ENCODE data around the gene SREBF1.

The SREBF1 gene

DNA sequence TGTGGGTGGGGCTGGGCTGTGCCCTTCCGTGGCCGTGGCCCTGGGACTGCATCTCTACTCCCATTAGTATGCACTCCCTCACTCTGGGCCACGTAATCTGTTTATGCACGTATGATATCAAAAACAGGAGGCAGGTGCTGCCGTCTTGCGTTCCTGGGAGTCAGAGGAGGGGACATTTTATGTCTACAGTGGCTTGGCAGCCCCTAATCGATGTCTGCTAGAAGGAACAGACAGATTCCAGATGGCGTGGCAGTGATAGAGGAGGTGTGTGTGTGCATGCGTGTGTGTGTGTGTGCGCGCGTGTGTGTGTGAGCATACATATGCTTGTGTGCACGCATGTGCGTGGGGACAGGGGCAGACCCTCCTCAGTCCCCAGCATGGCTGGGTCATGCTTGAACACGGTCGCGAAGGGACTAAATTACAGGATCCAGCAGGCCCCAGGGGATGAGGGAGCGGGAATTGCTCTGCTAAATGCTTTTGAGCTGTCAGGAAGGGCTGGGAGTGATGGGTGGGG is 44.7 kb downstream of the SREBF1 start:
- DNase-seq = peak; percentile 75

DNA sequence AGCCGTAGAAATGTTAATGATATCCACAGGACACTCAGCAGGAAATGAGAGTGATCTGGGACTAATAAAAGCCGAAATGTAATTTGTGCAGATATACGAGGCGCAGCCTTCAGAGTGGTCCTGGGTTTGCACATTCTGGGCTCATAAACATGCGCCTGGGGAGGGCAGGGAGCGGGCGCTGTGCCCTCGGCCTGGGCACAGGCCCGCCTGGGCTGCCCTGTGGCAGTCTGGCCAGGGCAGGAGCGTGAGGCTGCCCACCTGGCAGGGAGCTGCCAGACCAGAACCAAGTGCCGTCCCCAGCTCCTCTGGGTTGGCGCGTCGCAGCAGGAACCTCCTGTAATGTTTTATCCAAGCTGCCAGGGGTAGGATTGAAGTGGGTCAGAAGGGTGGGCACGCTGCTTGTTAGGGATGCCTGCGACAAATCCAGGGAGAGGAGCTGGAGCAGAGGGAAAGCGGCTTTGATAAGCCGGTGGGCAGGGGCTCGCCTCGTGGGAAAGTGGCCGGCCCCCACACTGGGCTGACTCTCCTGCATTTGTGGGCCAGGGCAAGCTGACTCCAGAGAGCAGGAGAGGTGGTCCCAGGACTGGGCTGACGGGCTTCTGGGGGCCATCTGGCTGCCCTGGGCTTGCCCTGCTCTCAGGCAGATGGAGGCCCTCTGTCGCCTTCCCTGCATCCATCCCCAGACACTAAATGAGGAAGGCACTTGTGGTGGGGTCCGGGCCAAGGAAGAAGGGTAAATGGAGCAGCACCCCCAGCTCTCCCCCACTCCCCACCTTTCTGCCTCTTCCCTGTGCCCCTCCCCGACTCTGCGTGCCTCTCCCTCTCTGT is 45.9 kb downstream of the SREBF1 start:
- peak; percentile 59 for DNase-seq

DNA sequence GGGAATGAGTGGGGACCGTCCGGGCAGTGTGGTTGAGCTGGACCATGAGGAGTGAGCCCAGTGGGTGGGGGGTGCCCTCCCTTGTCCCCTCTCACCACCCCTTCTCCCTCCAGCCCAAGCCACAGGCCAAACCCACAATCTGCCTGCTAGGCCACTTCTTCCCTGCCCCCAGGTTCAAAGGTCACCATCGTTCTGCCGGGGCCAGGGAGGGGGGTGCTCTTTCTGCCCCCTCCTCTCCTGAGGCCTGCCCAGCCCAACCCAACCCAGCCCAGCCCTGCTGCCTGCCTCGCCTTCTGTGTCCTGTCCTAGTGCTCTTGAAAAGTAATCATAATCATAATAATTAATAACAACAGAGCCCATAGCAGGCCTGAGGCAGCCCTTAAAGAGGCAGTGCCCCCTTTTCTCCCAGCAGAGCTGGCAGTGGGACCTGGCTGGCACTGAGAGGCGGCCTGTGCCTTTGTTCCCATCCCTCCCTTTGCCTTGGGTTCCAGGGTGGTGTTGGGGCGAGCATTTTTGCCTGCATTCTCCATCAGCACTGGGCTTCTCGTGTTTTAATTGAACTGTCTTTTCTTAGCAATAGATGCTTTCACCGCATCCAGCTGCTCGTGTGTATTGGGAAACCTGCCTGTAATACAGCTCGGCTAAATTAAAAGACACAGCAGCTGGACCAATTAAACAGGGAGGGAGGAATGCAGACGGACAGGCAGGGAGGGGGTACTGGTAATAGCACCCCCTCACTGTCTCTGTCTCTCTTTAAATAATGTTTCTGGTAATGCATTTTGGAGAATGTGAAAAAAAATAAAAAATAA is 46.8 kb downstream of the SREBF1 start:
- peak; percentile 43 for DNase-seq

DNA sequence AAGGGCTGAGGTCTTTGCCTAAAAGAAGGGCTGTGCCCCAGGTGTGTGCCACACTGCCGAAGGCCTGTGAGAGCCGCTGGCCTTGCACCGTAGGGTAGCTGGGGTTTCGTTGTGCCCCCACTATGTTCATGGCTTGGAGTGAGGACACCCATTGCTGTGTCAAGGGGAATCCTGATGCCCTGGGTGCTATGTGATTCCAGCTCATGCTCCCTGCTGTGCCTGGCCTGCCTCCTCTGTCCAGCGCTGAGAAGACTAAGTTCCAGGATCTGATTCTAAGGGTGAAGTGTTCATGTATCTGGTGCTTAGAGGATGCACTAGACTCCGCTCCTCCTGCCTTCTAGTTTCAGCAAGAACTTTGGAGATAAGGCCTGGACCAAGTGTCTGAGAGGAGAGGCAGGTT is 47.4 kb downstream of the SREBF1 start:
- no peak for DNase-seq

DNA sequence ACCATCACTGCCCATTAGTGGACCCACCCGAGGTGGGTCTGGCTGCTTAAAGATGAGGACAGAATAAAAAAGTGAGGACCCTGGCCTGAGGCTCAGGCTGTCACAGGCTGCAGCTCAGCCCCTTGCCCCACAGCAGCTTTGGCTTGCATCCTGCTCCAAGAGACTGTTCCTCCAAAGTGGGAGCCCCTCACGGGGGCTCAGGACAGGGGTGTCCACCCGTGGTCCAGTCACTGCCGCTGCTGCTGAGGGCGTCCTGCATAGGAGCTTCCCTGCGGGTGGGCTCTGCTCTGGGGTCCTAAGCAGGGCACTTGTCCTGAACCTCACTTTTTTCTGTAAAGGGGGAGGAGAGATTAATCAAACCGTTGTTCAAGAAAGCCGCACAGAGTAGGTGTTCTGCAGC is 47.8 kb downstream of the SREBF1 start:
- no peak for DNase-seq

DNA sequence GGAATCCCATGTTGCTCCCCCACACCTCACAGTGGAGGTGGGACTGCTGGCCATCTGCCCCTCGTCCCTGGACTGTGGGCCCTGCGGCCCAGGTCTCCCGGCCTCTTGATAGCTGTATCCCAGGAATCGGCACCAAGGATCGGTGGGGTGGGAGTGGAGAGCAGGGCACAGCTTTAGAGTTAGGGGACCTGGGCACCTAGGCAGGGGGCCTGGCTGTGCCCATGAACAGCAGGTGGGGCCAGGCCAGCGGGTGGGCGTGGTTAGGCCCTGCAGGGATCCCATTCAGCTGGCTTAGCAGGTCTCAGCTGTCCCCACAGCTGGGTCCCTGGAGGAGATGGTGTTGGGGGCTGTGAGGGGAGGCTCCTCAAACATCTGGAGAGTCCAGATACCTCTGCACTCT is 49.2 kb downstream of the SREBF1 start:
- DNase-seq = no peak

DNA sequence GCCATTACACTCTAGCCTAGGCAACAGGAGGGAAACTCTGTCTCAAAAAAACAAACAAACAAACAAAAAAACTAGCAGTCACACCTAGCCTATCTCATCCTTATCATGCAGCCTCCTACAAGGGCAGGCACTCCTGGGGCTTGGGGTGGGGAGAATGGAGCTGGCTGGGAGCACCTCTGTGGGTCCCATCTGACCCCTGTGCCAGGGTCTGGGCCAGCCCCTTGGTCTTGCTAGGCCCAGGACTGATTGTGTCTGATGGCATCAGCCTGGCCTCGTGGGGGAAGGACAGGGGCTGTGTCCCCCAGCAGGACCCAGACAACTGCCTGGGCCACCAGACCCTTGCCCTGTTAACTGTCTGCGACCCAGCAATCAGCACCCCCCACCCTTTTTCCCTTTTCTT is 49.8 kb downstream of the SREBF1 start:
- DNase-seq = no peak

DNA sequence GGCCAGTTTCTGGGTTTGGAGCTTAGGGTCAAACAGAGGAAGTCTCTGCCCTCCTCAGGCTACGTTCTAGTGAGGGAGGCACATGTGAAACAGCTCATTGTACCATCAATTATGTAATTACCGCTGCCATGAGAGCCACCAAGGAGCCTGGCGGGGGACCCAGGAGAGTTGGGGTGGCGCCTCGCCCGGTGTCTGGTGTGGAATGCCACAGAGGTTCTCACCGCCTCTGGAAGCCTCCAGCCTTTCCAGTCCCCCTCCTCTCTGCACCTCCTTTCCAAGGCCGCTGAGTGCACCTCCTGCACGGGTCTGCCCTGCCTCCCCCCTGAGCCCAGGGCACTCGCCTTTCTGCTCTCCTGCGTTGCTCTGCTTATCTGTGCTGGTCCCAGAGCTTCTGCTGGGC is 51.4 kb downstream of the SREBF1 start:
- peak; percentile 43 for DNase-seq

DNA sequence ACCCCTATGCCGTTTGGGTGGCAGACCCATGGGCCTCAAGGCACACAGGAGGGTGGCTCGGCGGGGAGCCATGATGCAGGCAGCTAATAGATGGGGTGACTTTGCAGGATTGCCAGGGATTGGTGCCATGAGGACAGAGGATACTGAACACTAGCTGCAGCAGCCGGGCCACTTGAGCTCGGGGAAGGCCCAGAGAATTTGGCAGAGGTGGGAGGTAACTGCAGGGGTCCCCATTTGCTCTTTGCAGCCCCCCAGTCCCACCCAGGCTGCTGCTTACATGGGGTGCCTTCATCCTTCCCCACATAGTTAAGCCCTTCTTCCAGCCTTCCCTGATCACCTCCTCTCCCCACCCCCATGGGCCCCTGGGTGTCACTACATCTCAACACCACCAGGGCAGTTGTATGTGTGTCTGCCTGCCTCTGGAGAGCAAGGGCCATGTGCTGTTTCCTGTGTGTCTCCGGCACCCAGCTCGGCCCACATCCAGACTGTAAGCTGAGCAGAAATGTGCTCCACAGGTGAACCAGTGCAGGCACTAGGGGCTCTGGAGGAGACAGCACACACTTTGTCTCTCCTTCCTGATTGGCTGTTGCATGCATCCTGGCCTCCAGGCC is 52.0 kb downstream of the SREBF1 start:
- peak; percentile 41 for DNase-seq

DNA sequence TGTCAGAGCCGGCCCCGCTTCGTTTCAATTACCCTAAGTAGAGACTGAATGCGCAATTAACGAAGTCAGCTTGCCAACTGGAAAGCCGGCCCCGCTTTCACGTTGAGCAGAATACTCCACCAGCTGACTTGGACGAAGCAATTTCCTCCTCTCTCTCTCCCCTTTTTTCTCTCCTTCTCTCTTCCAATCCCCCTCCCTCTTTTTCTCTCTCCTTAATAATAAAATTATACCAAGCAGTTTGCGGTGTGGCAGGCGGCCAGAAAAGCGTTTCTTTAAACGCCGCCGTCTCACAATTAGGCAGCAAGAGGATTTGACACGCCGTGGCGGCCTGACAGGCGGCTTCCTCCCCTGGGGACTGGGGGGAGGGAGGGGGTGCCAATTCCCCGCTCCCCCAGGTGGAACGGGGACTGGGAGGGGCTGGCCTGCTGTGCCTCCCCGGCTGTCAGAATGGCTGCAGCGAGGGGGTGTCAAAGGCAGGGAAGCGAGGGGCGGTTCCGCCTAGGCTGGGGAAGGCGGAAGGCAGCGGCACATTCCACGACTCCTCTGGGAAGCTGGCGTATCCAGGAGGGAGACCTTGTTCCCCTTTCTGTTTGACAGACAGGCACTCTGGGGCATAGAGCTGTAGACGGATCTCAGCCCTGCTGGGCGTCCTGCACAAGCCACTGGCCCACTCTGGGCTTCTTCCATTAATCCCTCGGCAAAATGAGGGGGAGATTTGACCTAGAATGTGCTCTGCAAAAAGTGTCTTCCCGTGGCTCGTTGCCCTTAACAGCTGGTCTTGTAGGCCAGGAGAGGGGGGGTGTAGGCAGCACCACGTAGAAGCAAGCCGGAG is 52.7 kb downstream of the SREBF1 start:
- DNase-seq = peak; percentile 88

DNA sequence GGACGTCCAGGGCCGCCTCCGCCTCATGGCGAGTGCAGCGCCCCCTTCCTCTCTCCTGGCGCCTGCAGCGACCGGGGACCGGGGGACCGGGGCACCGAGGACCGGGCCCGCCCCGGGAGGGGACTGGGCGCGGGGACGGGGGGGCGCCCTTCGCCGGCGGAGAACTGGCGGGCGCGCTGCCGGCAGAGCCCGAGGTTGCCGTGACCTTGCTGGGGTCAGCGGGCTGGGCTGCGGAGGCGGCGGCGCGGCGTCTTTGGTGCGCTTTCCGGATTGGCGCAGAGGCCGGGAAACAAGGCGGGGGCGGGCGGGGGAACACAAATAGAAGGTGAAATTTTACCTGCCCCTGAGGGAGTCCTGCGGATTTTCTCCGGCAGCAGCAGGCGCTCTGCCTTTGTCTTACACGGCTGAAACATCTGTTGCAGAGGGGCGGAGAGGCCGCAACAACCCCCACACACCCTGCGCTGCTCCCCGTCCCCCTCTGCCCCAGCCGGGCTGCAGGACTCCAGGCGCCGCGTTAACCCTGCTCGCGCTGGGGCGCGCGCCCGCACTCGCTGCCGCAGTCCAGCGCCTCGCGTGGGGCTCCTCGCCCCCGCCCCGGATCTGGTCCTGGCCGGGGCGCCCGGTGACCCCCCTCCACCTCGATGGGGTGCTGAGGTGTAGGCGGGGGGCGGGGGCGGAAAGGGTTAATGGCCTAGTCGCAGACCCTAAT is 53.5 kb downstream of the SREBF1 start:
- peak; percentile 90 for DNase-seq

DNA sequence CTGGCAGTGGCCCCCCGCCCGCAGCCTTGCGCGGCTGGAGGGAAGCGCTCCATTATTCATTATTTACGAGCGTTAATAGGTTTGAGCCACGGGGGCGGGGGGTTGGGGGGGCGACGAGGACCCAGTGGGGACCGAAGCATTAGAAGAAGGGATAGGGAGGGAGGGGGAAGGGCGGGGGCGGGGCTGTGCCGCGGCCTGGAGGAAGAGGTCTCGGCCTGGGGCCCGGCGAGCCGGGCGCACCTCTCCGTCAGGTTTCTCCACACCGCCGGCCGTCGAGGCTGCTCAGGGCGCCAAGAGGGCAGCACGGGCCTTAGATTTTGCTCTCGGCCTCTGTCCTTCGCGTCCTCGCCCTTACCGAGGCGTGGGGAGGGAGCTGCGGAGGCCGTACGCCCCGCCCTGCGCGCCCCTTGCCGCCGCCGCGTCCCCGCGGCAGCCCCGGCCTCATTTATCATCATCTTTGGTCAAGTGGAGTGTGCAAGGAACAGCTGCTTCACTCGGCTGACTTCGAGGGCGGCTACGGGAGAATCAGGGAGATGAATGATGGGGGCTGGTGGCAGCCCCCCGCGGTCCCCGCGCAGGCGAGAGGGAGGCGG is 54.2 kb downstream of the SREBF1 start:
- peak; percentile 89 for DNase-seq

DNA sequence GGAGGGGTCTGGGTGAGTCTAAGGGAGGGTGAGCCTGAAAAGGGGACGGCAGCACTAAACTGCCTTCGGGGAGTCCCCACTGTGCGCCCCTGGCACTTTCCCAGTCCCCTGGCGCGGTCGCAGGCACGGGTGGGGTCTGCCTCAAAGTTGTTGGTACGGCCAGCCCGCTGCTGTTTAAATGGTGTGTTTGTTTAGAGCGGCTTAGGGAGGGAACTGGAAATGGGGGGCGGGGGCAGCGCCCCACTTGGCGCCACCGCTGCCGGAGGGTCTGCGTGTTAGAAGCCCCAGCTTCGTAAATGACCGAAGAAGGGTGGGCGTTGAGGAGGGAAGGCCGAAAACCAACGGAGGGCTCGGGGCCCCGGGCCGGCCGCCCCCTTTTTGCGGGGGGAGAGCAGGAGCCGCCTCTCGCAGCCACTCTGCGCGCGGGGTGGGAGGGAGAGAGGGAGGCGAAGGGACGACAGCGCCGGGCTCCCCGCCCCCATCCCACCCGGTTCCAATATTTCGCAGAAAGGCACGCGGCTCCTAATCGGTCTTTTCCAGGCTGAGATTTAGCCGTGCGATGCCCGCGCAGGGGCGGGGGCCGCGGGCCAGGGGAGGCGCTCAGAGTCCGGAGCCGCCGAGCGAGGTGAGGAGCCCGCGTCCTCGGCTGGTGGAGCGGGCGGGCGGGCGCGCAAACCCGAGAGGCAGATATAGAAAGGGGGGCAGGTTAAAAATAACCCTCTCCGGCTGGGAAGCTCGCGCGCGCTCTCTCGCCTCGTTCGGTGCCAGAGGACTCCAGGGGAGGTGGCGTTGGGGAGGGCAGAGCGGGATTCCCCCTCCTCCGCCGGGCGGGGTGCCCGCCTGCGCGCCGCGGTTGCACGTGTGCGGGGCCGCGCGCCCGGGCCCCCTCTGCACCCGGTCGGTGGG is 54.9 kb downstream of the SREBF1 start:
- peak; percentile 86 for DNase-seq

DNA sequence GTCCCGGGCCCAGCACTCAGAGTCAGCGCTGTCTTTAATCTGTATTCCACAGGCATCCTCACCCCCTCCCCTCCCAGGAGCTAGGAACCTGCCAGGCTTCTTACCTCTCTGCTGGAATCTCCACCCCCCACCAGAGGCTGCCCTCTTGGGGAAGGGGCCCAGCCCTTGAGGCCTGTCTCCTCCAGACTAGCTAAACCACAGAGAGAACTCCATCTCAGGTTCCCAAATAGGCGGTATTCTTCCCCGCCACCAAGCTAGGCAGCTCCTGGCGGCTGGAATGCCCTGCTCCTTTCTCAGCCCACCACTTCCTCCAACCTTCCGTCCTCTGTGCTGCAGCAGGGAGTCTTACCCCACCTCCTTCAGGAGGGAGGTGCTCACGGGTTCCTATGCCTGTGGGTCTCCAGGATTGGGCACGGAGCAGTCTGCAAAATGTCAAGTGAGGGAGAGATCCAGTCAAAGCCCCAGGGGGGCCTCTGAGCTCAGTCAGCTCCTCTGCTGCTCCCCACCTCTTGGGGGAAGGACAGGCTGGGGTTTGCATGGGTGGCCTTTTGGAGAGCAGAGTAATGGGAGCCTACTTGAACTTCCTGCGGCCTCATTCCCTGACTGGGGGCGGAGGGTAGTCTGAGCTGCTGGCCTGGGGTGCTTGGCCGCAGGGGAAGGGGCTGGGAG is 55.7 kb downstream of the SREBF1 start:
- DNase-seq = peak; percentile 66

DNA sequence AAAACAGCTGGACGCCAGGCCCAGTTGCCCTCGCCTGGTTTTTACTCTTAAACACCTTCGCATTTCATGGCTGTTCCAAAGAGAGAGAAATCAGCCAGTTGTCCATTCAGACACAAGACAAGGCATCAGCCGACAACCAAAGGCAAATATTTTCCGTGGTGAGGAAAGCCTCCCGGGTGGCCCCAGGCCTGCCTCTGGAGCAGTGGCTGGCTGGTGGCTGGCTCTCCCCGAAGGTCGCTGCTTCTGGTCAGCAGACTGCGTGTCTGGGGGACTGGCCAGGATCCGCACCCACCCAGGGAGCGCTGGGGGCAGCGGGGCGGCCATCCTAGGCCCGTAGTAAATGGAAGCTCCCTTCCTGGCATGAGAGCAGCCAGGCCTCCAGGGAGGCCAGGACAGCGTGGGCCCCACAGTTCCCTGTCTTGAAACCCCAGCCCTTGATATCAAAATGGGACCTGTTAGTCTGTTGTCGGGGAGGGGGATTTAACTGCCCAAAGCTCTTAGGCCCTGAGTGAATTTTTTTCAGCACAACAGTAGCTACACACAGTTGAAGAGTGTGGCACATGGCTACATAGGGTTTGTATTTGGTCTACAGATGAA is 57.7 kb downstream of the SREBF1 start:
- DNase-seq = peak; percentile 41

DNA sequence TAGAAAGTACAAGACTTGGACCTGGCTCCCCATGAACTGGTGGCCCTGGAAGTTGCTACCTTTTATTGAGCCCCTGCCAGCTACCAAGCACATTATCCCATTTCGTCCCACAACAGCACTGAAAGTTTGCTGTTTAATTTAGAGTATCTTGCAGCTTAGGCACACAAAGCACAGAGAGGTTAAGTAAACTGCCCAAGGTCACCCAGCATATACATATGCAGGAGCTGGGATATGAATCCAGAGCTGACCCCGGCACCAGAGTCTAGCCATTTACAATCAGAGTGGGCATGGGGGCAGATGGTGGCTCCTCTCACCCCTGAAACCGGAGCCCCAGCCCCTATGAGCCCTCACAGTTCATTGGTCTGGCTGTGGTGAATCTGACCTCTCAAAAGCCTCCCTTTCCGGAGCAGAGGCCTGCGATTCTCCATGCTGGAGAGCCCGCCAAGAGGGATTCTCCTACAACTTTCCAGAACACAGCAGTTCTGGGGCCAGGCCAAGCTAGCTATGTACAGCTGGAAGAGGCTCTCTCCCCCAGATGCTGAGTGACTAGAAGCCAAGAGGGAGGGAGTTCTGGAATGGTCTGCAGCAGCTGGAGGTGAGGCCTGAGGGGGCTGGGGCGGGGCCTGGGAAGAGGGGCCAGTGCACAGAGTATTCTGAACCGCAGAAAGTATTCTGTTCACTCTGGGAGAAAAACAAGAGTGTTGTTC is 58.3 kb downstream of the SREBF1 start:
- DNase-seq = no peak

DNA sequence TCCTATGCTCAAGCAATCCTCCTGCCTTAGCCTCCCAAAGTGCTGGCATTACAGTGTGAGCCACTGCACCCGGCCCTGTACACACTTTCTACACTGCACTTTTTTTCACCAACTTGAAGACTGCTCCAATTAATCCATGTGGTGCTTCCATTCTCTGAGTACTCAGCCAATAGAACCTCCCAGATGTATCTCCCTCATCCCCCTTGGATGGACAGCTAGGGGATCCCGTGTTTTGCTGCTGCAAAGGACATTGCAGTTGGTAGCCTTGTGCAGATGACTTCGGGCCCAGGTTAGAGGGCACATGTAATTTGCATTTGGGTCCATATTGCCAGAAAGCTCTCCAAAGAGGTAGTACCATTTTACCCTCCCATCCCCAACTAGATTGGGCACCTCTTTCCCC is 59.9 kb downstream of the SREBF1 start:
- no peak for DNase-seq

DNA sequence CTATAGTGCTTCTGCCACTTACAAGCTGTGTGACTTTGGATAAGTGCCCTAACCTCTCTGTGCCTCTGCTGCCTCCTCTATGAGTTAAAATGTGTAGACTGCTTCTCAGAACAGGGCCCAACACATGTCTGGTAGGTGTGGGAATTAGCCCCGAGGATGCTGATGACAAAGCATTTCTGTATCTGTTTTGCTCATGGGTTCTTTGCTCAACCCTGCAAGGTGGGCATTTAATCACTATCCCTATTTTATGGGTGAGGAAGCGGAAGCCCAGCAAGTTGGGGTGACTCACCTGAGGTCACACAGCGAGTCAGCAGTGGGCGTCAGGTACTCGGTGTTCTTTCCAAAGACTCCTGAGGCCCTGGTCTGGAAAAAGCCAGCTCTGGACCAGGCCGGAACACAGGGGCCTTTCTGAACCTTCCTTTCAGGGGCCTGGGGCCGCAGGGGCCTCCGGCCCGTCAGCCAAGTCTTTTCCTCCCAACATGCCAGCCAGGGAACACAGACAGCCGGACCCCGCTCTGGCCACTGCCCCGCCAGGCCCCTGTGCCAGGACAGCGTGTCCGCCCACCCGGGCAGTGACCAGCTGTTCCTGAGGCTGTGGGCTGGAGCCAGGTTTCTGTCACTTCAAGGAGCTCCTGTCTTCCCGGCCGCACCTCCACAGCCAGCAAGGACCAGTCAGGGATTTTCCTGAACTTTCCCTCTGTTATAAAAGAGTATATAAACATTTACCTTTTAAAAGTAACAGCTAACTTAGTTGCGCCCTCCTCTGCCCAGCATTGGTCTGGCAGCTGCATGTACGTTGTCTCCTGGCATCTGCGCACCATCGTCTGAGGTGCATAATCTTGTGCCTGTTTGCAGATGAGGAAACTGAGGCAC is 62.5 kb downstream of the SREBF1 start:
- DNase-seq = no peak
